Adrenal gland (tissue), 12 donors: ENCODE results near the gene RAB3B. TPM values are rescaled to one million over a fixed set of nuclear protein-coding genes. Genes with fewer than 3 reads are reported as not detected.

Experiments used
- DNase-seq, 7 donors: peaks; one replicate each; pipeline ENCODE4 v3.0.0-alpha.2; 2019 to 2020
- H3K27ac ChIP-seq, 5 donors: fragments of 200-600 bp; sonication (generic) in 4 of 5; 1 replicate in 3 of 5; 2 replicates in 2 of 5; pipeline versions ENCODE4 v1.5.1 to v1.8.0; 2016 to 2020; ENCODE audit warnings: mild to moderate bottlenecking in 1 of 5
- H3K27me3 ChIP-seq: fragments of 200-600 bp; 2 replicates; pipeline ENCODE4 v1.8.0; 2021
- H3K36me3 ChIP-seq, 2 donors: fragments of 200-600 bp; replicated peaks in 1 of 2; 1 replicate in 1 of 2; 2 replicates in 1 of 2; pipeline versions ENCODE4 v1.5.1 to v1.8.0; 2018 to 2022
- H3K4me1 ChIP-seq, 2 donors: fragments of 200-600 bp; replicated peaks in 1 of 2; 1 replicate in 1 of 2; 2 replicates in 1 of 2; pipeline versions ENCODE4 v1.5.1 to v1.8.0; 2018 to 2021
- H3K4me3 ChIP-seq, 4 donors: fragments of 200-600 bp; sonication (generic) in 3 of 4; one replicate each; pipeline ENCODE4 v1.5.1; 2016 to 2018
- H3K9me3 ChIP-seq, 3 donors: fragments of 200-600 bp; sonication (generic) in 1 of 3; replicated peaks in 1 of 3; 1 replicate in 2 of 3; 2 replicates in 1 of 3; pipeline versions ENCODE4 v1.5.1 to v1.8.0; 2016 to 2021
- POLR2A ChIP-seq, 2 donors: fragments of 450-650 bp; IDR thresholded peaks; one replicate each; pipeline ENCODE4 v1.6.1; 2017; ENCODE audit warnings: antibody characterized with exemption in 2 of 2, mild to moderate bottlenecking in 2 of 2, moderate library complexity in 1 of 2
- WGBS, 4 donors: extraction: QIAGEN DNeasy Blood & Tissue Kit in 2 of 4; methylation state at CpG; one replicate each; pipeline versions ENCODE4 v1.1.5 to v1.1.7; 2013 to 2017; 5-methylcytosine and 5-hydroxymethylcytosine counted together
- intact Hi-C, 2 donors: fragments of 100-400 bp; cut with DNase I; formaldehyde crosslinking; loops; one replicate each; pipeline versions ENCODE4 v1.14.1 to v1.15.0; 2022 to 2023
- polyA plus RNA-seq, 3 donors: library from polyadenylated mRNA; stranded (reverse); fragments of 200-250 nt in 2 of 3; fragments of 350-450 nt in 1 of 3; fragmentation: Illumina TruSeq in 1 of 3; extraction: RNeasy Lipid Tissue Mini Kit (QIAGEN cat#74804) in 1 of 3; gene quantifications; one replicate each; pipeline ENCODE4 v1.2.3, GENCODE V29; 2013 to 2014
- total RNA-seq, 9 donors: library from RNA; depleted of rRNA in 4 of 9; stranded (reverse); fragments of >200 nt in 4 of 9; fragments of 120-200 nt in 1 of 9; fragmentation: NEBNext Ultra II Directional in 1 of 9; extraction: Animal tissue kit (Norgen Biotek cat#: 25700) in 1 of 9; gene quantifications; one replicate each; pipeline versions ENCODE4 v1.1.0 to v1.2.4, GENCODE V29; 2013 to 2023
- TF ChIP-seq, protein P1 (sequence below), 6 experiments: fragments of 450-650 bp in 4 of 6; fragments of 200-600 bp in 2 of 6; sonication (generic) in 1 of 6; IDR thresholded peaks; 1 replicate in 5 of 6; 2 replicates in 1 of 6; pipeline versions ENCODE4 v1.5.1 to v1.8.0; 2016 to 2021; ENCODE audit warnings: antibody characterized with exemption in 6 of 6, mild to moderate bottlenecking in 2 of 6, moderate library complexity in 1 of 6
- donor health status: healthy with polysubstance abuse.
- donor health status: Bipolar disorder and iron deficiency.
- donor health status: DM: yes; HTN: yes; CAD: no.
- donor health status: DM: no; HTN: no; CAD: no.
- donor health status: DM: no; HTN: no; CAD: no.
- donor health status: DM: yes; HTN: yes; CAD: no.

RAB3B gene
- total and polyA plus RNA-seq, 12 donors = 0.20 to 9.2 (median 2.1) TPM

- H3K9me3 ChIP-seq = no peaks in the 10 kb centered on the region
- intact Hi-C loops = no loop called here
- WGBS, 4 donors = 73 to 87% (median 82%) methylated on average over 1 of the region's 1 CpG
- DNase-seq = no peak
- no peak overlapping the region for H3K4me3 ChIP-seq
- peaks cover 14 to 28% of the 10 kb centered on the region in 2 donors for H3K4me1 ChIP-seq
- H3K36me3 ChIP-seq = peaks cover 0 to 31% of the 10 kb centered on the region in 2 donors
- TF ChIP-seq POLR2A (IDR thresholded peaks at IDR 0.05) = no peak
- TF ChIP-seq, protein P1, sequence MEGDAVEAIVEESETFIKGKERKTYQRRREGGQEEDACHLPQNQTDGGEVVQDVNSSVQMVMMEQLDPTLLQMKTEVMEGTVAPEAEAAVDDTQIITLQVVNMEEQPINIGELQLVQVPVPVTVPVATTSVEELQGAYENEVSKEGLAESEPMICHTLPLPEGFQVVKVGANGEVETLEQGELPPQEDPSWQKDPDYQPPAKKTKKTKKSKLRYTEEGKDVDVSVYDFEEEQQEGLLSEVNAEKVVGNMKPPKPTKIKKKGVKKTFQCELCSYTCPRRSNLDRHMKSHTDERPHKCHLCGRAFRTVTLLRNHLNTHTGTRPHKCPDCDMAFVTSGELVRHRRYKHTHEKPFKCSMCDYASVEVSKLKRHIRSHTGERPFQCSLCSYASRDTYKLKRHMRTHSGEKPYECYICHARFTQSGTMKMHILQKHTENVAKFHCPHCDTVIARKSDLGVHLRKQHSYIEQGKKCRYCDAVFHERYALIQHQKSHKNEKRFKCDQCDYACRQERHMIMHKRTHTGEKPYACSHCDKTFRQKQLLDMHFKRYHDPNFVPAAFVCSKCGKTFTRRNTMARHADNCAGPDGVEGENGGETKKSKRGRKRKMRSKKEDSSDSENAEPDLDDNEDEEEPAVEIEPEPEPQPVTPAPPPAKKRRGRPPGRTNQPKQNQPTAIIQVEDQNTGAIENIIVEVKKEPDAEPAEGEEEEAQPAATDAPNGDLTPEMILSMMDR (IDR thresholded peaks at IDR 0.05) = no peak
- H3K27ac ChIP-seq = no peak overlapping the region
- H3K27me3 ChIP-seq = no peaks in the 10 kb centered on the region
These were observed 37.8 kb upstream of the RAB3B start for GRCh38 chr1:52028328-52028727.

- intact Hi-C loops = no loop called here
- no peak for DNase-seq
- Histone ChIP-seq H3K9me3 (no peaks in the 10 kb centered on the region), H3K4me3 (no peak overlapping the region), H3K27ac (no peak overlapping the region), H3K27me3 (no peaks in the 10 kb centered on the region), H3K4me1 (peaks cover under 1 to 12% of the 10 kb centered on the region in 2 donors), H3K36me3 (peaks cover 0 to 38% of the 10 kb centered on the region in 2 donors)
- TF ChIP-seq, protein P1 (IDR thresholded peaks at IDR 0.05) = no peak
- TF ChIP-seq POLR2A (IDR thresholded peaks at IDR 0.05) = no peak
- WGBS, 4 donors = 98 to 100% (median 99%) methylated on average over 2 of the region's 2 CpGs
These were observed 35.8 kb upstream of the RAB3B start for GRCh38 chr1:52026278-52026677.

DNA sequence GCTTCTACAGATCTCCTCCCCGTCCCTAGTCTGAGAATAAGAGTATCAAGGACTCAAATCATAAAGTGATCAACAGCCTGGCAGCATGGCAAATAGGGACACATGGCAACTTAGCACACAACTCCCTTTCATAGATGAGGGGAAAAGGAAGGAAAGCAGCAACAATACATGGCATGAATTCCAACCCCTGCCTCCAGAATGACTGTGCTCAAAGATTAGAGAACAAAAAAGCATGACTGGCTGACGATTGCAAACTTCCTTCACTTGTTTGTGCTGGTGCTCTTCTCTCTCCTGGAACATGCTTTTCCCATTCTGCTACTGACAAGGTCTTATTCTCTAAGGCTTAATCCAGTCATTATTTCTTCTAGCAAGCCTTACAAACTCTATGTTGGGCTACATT lies 31.6 kb upstream of the RAB3B start:
- no peaks in the 10 kb centered on the region for H3K4me1 ChIP-seq
- WGBS, 4 donors = 81 to 93% (median 92%) methylated on average over 2 of the region's 2 CpGs
- no peak overlapping the region for H3K27ac ChIP-seq
- no peaks in the 10 kb centered on the region for H3K27me3 ChIP-seq
- H3K9me3 ChIP-seq = no peaks in the 10 kb centered on the region
- H3K36me3 ChIP-seq = peaks cover 0 to 44% of the 10 kb centered on the region in 2 donors
- intact Hi-C loops = no loop called here
- no peak for DNase-seq
- H3K4me3 ChIP-seq = no peak overlapping the region
- TF ChIP-seq, protein P1 (IDR thresholded peaks at IDR 0.05) = no peak
- no peak for TF ChIP-seq POLR2A (IDR thresholded peaks at IDR 0.05)

- Histone ChIP-seq H3K9me3 (no peaks in the 10 kb centered on the region), H3K27me3 (no peaks in the 10 kb centered on the region), H3K36me3 (no peaks in the 10 kb centered on the region), H3K4me1 (peaks cover 6 to 11% of the 10 kb centered on the region in 2 donors), H3K4me3 (no peak overlapping the region), H3K27ac (no peak overlapping the region)
- no peak for TF ChIP-seq POLR2A (IDR thresholded peaks at IDR 0.05)
- TF ChIP-seq, protein P1 (IDR thresholded peaks at IDR 0.05) = no peak
- intact Hi-C loops = no loop called here
- WGBS, 4 donors = 89 to 94% (median 91%) methylated on average over 7 of the region's 7 CpGs
- no peak for DNase-seq
These were observed 17.7 kb upstream of the RAB3B start for GRCh38 chr1:52008071-52008809.
